ENCODE results near the gene CCL16.
"Not testable (repeated sequence)": the region's sequence is repeated elsewhere in the genome, so short reads cannot be mapped to it uniquely, and the experiment has no call there.

Gene CCL16

DNA sequence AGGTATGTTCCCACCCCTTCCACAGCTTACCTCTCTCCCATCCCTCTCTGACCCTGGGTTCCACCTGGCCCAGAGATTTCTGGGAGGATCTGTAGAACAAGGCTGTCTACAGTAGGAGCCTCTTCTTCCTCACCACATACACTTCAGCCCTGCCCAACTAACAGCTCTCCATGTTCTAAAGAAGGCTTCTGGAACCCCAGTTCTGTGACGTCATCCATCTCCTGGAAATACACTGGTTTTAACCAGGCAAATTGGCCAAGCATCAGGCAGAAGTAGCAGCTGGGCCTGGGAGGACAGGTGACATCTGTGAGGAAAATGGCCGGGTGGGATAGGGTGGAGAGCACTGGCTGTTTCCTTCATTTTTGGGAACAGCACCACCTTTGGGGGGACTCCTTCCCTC is 37.8 kb downstream of the CCL16 start, which contains the start of gene LYZL6:
TSS of gene LYZL6 (minus strand) at position 177 of the 400 bp plus-strand sequence. CDS start 4,357 bp downstream, outside the sequence.
- TF ChIP-seq CTCF (IDR thresholded peaks at IDR 0.05; ENCODE audit: borderline replicate concordance, insufficient read depth, low read depth, low read length): no peak

GRCh38 chr17:35942588-35943186 is 38.6 kb downstream of the CCL16 start:
- no peak overlapping the region for H3K4me3 ChIP-seq (ENCODE audit: low read depth, low read length)
- TF ChIP-seq CTCF (IDR thresholded peaks at IDR 0.05; ENCODE audit: borderline replicate concordance, insufficient read depth, low read depth, low read length): no peak

More for the DNA sequence above, 37.8 kb downstream of the CCL16 start, which contains the start of gene LYZL6:
- no peak within 1 kb of the TSS for H3K4me3 ChIP-seq (ENCODE audit: low read depth, low read length)

GRCh38 chr17:35938492-35938891 is 42.8 kb downstream of the CCL16 start:
- H3K4me3 ChIP-seq (ENCODE audit: low read depth, low read length): not testable (repeated sequence)

GRCh38 chr17:35936063-35936462 is 45.2 kb downstream of the CCL16 start:
- no peak overlapping the region for H3K4me3 ChIP-seq (ENCODE audit: low read depth, low read length)
- no peak for TF ChIP-seq CTCF (IDR thresholded peaks at IDR 0.05; ENCODE audit: borderline replicate concordance, insufficient read depth, low read depth, low read length)

DNA sequence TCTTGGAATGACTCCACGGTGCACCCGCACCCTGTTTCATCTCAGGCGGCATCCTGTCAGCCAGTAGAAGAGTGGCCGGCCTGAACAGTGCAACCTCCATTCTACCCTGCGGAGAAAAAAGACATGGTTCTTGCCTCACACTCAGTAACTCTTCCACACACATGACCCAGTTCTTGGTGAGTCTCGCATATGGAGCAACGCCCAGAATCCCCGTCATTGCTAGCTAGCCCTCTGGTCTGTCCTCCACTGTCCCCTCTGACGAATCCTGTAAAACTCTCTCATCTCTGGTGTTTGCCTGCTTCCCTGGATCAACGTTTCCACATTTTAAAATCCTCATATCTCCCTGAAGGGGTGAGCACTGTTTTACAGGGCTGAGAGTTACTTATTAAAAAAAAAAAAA is 46.5 kb downstream of the CCL16 start:
- no peak overlapping the region for H3K4me3 ChIP-seq (ENCODE audit: low read depth, low read length)
- no peak for TF ChIP-seq CTCF (IDR thresholded peaks at IDR 0.05; ENCODE audit: borderline replicate concordance, insufficient read depth, low read depth, low read length)

- TF ChIP-seq CTCF (IDR thresholded peaks at IDR 0.05; ENCODE audit: borderline replicate concordance, insufficient read depth, low read depth, low read length): no peak
- no peak overlapping the region for H3K4me3 ChIP-seq (ENCODE audit: low read depth, low read length)
Measured at GRCh38 chr17:35932586-35932985, 48.7 kb downstream of the CCL16 start.

- TF ChIP-seq CTCF (IDR thresholded peaks at IDR 0.05; ENCODE audit: borderline replicate concordance, insufficient read depth, low read depth, low read length): no peak
- no peak overlapping the region for H3K4me3 ChIP-seq (ENCODE audit: low read depth, low read length)
Measured at GRCh38 chr17:35931794-35932425, 49.4 kb downstream of the CCL16 start.
